ENCODE results near the gene SERPINE2. TPM values are rescaled to one million over a fixed set of nuclear protein-coding genes. Genes with fewer than 3 reads are reported as not detected.

The SERPINE2 gene
- total and polyA plus RNA-seq, 4 experiments from 2014 or later = 0.47 to 2.0 (median 1.3) TPM

DNA sequence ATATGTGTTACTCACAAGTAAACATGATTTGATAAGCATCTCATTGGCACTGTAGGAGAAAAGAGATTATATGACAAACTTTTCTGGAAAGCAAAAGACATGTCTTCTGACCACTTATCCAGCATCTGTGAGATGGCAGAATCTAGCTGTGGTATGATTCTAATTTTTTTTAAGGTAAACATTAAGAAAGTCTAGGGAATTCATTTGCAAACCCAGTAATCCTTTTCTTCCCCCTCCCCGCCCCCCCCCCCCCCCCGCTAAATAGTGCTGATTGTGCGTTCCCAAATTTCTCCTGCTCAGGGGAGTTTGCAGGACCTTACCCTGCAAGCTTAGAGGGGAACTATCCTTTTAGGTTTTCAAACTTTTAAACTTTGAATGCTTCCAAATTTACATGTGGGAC is 69.8 kb downstream of the SERPINE2 start:
- peaks cover 12% of the 10 kb centered on the region for H3K4me1 ChIP-seq (ENCODE audit: insufficient read depth, low read length)
- POLR2A ChIA-PET (ENCODE audit: partially characterized antibody) = interaction anchor here (1.5 kb wide), 1 partner anchor 9 kb away, joined by 7 read pairs; no protein-coding TSS in a partner anchor
- intact Hi-C loops (cut with micrococcal nuclease) = no loop called here
- H3K9me3 Mint-ChIP-seq = no peaks in the 10 kb centered on the region
- H3K27ac ChIP-seq (ENCODE audit: low read depth, low read length) = no peak overlapping the region
- DNase-seq = no peak
- H3K36me3 ChIP-seq (ENCODE audit: insufficient read depth, low read length) = peaks cover 28% of the 10 kb centered on the region
- peaks cover 2 to 8% (median 5%) of the 10 kb centered on the region in 4 donors for H3K4me1 Mint-ChIP-seq
- CTCF ChIA-PET (ENCODE audit: partially characterized antibody) = interaction anchor here (0.5 to 5.7 kb wide), 19 partner anchors 9 to 681 kb away, joined by 3 to 72 read pairs (median 10); partner anchors contain the start of gene MRPL44
- no peak overlapping the region for H3K4me3 Mint-ChIP-seq
- peaks cover 16 to 35% of the 10 kb centered on the region in 2 donors for H3K36me3 Mint-ChIP-seq
- H3K27me3 ChIP-seq (ENCODE audit: insufficient read depth, low read length) = no peaks in the 10 kb centered on the region
- H3K4me3 ChIP-seq (ENCODE audit: low read length in 2 of 2) = no peak overlapping the region
- H3K27ac Mint-ChIP-seq = no peak overlapping the region
- no peaks in the 10 kb centered on the region for H3K9me3 ChIP-seq (ENCODE audit: control insufficient read depth in 1 of 2, low read length in 2 of 2)
- no peaks in the 10 kb centered on the region for H3K27me3 Mint-ChIP-seq

DNA sequence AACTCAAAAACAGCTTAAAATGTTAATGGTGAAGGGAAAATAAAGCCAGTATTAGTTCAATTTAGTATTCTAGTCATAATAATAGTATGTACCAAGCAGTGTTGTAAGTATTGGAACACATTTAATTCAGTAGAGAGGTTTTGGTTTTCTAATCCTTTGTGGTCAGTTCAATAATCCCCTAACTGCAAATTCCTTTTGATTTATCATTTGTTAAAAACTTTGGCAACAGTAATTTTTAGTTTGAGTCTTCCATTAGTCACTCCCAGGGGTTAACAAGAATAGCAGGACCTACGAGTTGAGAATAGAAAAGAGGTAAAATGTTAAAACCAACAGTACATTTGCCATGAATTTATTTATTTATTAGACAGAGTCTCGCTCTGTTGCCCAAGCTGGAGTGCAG is 71.1 kb downstream of the SERPINE2 start:
- intact Hi-C loops (cut with micrococcal nuclease) = no loop called here
- Mint-ChIP-seq H3K9me3 (no peaks in the 10 kb centered on the region), H3K4me3 (no peak overlapping the region), H3K27ac (no peak overlapping the region), H3K27me3 (no peaks in the 10 kb centered on the region), H3K36me3 (peaks cover 20 to 40% of the 10 kb centered on the region in 2 donors), H3K4me1 (peaks cover 7 to 14% (median 10%) of the 10 kb centered on the region in 4 donors)
- DNase-seq = no peak
- Histone ChIP-seq H3K27me3 (ENCODE audit: insufficient read depth, low read length) (no peaks in the 10 kb centered on the region), H3K27ac (ENCODE audit: low read depth, low read length) (no peak overlapping the region), H3K36me3 (ENCODE audit: insufficient read depth, low read length) (peaks cover 33% of the 10 kb centered on the region), H3K4me3 (ENCODE audit: low read length in 2 of 2) (no peak overlapping the region), H3K9me3 (ENCODE audit: control insufficient read depth in 1 of 2, low read length in 2 of 2) (no peaks in the 10 kb centered on the region), H3K4me1 (ENCODE audit: insufficient read depth, low read length) (peaks cover 21% of the 10 kb centered on the region)
- CTCF ChIA-PET (ENCODE audit: partially characterized antibody) = interaction anchor here (0.6 to 5.7 kb wide), 4 partner anchors 10 to 315 kb away, joined by 3 to 72 read pairs (median 48); partner anchors contain the start of gene MRPL44
- POLR2A ChIA-PET (ENCODE audit: partially characterized antibody) = interaction anchor here (1.1 kb wide), 1 partner anchor 10 kb away, joined by 3 read pairs; the partner anchor contains the start of gene MRPL44

DNA sequence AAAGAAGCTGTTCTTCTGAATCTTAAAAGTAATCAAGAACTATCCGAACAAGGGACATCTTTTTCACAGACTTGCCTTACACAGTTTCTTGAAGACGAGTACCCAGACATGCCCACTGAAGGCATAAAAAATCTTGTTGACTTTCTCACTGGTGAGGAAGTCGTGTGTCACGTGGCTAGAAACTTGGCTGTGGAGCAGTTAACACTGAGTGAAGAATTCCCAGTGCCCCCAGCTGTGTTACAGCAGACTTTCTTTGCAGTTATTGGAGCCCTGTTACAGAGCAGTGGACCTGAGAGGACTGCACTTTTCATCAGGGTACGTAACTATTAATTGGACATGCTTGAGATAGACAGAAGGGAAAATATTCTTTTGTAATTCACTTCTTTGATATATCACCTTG is 79.4 kb downstream of the SERPINE2 start:
- peaks cover 49 to 71% (median 62%) of the 10 kb centered on the region in 4 donors for H3K4me1 Mint-ChIP-seq

GRCh38 chr2:223957092-223957851 is 81.8 kb downstream of the SERPINE2 start, which contains the start of gene MRPL44:
Gene MRPL44 (plus strand): TSS chr2:223957463. CDS start chr2:223957473, 10 bp downstream.
- H3K27ac ChIP-seq (ENCODE audit: low read depth, low read length) = peak within 1 kb of the TSS; percentile 80
- peak within 1 kb of the TSS; percentile 79 to 85 for H3K4me3 ChIP-seq (ENCODE audit: low read length in 2 of 2)
- no peaks in the 10 kb centered on the region for H3K36me3 ChIP-seq (ENCODE audit: insufficient read depth, low read length)
- H3K9me3 ChIP-seq (ENCODE audit: control insufficient read depth in 1 of 2, low read length in 2 of 2) = no peaks in the 10 kb centered on the region
- intact Hi-C loops (cut with micrococcal nuclease) = loop anchor here (1.0 to 5.0 kb wide), 4 partner anchors 12 to 628 kb away; partner anchors contain the start of genes AP1S3, CUL3 and WDFY1
- peaks cover 53% of the 10 kb centered on the region for H3K4me1 ChIP-seq (ENCODE audit: insufficient read depth, low read length)
- peaks cover 43 to 75% (median 54%) of the 10 kb centered on the region in 4 donors for H3K4me1 Mint-ChIP-seq
- peak within 1 kb of the TSS; percentile 91 to 98 (median 96) for H3K4me3 Mint-ChIP-seq
- no peaks in the 10 kb centered on the region for H3K27me3 Mint-ChIP-seq
- no peaks in the 10 kb centered on the region for H3K27me3 ChIP-seq (ENCODE audit: insufficient read depth, low read length)
- CTCF ChIA-PET (ENCODE audit: partially characterized antibody) = interaction anchor here (0.5 to 2.1 kb wide), 5 partner anchors 12 to 36 kb away, joined by 3 to 24 read pairs (median 4); partner anchors contain the start of gene WDFY1
- peak within 1 kb of the TSS; percentile 93 to 98 (median 96) for H3K27ac Mint-ChIP-seq
- H3K9me3 Mint-ChIP-seq = peaks cover 0 to 2% (median 0%) of the 10 kb centered on the region in 8 donors
- peak; percentile 93 to 96 (median 95) for DNase-seq
- POLR2A ChIA-PET (ENCODE audit: partially characterized antibody) = interaction anchor here (0.7 to 4.8 kb wide), 7 partner anchors 10 to 118 kb away, joined by 3 to 55 read pairs (median 5); partner anchors contain the start of gene WDFY1
- peaks cover 15 to 41% of the 10 kb centered on the region in 2 donors for H3K36me3 Mint-ChIP-seq

More for the DNA sequence above, 79.4 kb downstream of the SERPINE2 start:
- no peak overlapping the region for H3K4me3 ChIP-seq (ENCODE audit: low read length in 2 of 2)
- no peaks in the 10 kb centered on the region for H3K27me3 ChIP-seq (ENCODE audit: insufficient read depth, low read length)
- intact Hi-C loops (cut with micrococcal nuclease) = loop anchor here (5.0 kb wide), 2 partner anchors 68 to 122 kb away; partner anchors contain the start of gene AP1S3
- no peaks in the 10 kb centered on the region for H3K27me3 Mint-ChIP-seq
- DNase-seq = no peak
- POLR2A ChIA-PET (ENCODE audit: partially characterized antibody) = interaction anchor here (2.0 kb wide), 1 partner anchor 10 kb away, joined by 7 read pairs; no protein-coding TSS in a partner anchor
- H3K36me3 ChIP-seq (ENCODE audit: insufficient read depth, low read length) = peaks cover 7% of the 10 kb centered on the region
- no peak overlapping the region for H3K27ac ChIP-seq (ENCODE audit: low read depth, low read length)
- H3K9me3 ChIP-seq (ENCODE audit: control insufficient read depth in 1 of 2, low read length in 2 of 2) = no peaks in the 10 kb centered on the region
- peaks cover 0 to 2% (median 0%) of the 10 kb centered on the region in 8 donors for H3K9me3 Mint-ChIP-seq
- H3K4me3 Mint-ChIP-seq = peak overlapping the region; percentile 46 to 97 (median 70)
- peak overlapping the region in 4 of 7 donors; percentile 12 to 70 (median 67) for H3K27ac Mint-ChIP-seq
- H3K36me3 Mint-ChIP-seq = peaks cover 25 to 51% of the 10 kb centered on the region in 2 donors
- H3K4me1 ChIP-seq (ENCODE audit: insufficient read depth, low read length) = peaks cover 66% of the 10 kb centered on the region
- CTCF ChIA-PET (ENCODE audit: partially characterized antibody) = interaction anchor here (3.6 kb wide), 1 partner anchor 11 kb away, joined by 53 read pairs; no protein-coding TSS in a partner anchor

GRCh38 chr2:223956300-223956699 is 82.8 kb downstream of the SERPINE2 start:
- intact Hi-C loops (cut with micrococcal nuclease) = loop anchor here (5.0 kb wide), 2 partner anchors 71 to 119 kb away; partner anchors contain the start of gene AP1S3
- H3K27ac ChIP-seq (ENCODE audit: low read depth, low read length) = no peak overlapping the region
- H3K27me3 Mint-ChIP-seq = no peaks in the 10 kb centered on the region
- peaks cover 0 to 2% (median 0%) of the 10 kb centered on the region in 8 donors for H3K9me3 Mint-ChIP-seq
- H3K27me3 ChIP-seq (ENCODE audit: insufficient read depth, low read length) = no peaks in the 10 kb centered on the region
- peaks cover 34 to 71% (median 47%) of the 10 kb centered on the region in 4 donors for H3K4me1 Mint-ChIP-seq
- no peaks in the 10 kb centered on the region for H3K36me3 ChIP-seq (ENCODE audit: insufficient read depth, low read length)
- CTCF ChIA-PET (ENCODE audit: partially characterized antibody) = interaction anchor here (1.2 to 2.1 kb wide), 2 partner anchors 11 to 18 kb away, joined by 3 to 7 read pairs; partner anchors contain the start of gene WDFY1
- no peak for DNase-seq
- no peaks in the 10 kb centered on the region for H3K9me3 ChIP-seq (ENCODE audit: control insufficient read depth in 1 of 2, low read length in 2 of 2)
- POLR2A ChIA-PET (ENCODE audit: partially characterized antibody) = interaction anchor here (1.7 to 4.8 kb wide), 3 partner anchors 11 to 74 kb away, joined by 5 to 55 read pairs (median 14); partner anchors contain the start of gene WDFY1
- peak overlapping the region; percentile 5 to 98 (median 70) for H3K27ac Mint-ChIP-seq
- peaks cover 12 to 32% of the 10 kb centered on the region in 2 donors for H3K36me3 Mint-ChIP-seq
- peaks cover 46% of the 10 kb centered on the region for H3K4me1 ChIP-seq (ENCODE audit: insufficient read depth, low read length)
- H3K4me3 Mint-ChIP-seq = peak overlapping the region; percentile 34 to 81 (median 69)
- no peak overlapping the region for H3K4me3 ChIP-seq (ENCODE audit: low read length in 2 of 2)

GRCh38 chr2:223954401-223954800 is 84.7 kb downstream of the SERPINE2 start:
- no peak overlapping the region for H3K4me3 Mint-ChIP-seq
- peaks cover 26 to 65% (median 39%) of the 10 kb centered on the region in 4 donors for H3K4me1 Mint-ChIP-seq
- peaks cover 46% of the 10 kb centered on the region for H3K4me1 ChIP-seq (ENCODE audit: insufficient read depth, low read length)

More at GRCh38 chr2:223954401-223954800, 84.7 kb downstream of the SERPINE2 start:
- Histone ChIP-seq H3K27me3 (ENCODE audit: insufficient read depth, low read length) (no peaks in the 10 kb centered on the region), H3K27ac (ENCODE audit: low read depth, low read length) (no peak overlapping the region), H3K4me3 (ENCODE audit: low read length in 2 of 2) (no peak overlapping the region), H3K36me3 (ENCODE audit: insufficient read depth, low read length) (no peaks in the 10 kb centered on the region), H3K9me3 (ENCODE audit: control insufficient read depth in 1 of 2, low read length in 2 of 2) (no peaks in the 10 kb centered on the region)
- intact Hi-C loops (cut with micrococcal nuclease) = no loop called here
- CTCF ChIA-PET (ENCODE audit: partially characterized antibody) = interaction anchor here (1.3 kb wide), 1 partner anchor 16 kb away, joined by 6 read pairs; no protein-coding TSS in a partner anchor
- Mint-ChIP-seq H3K27me3 (no peaks in the 10 kb centered on the region), H3K9me3 (peaks cover 0 to 2% (median 0%) of the 10 kb centered on the region in 8 donors), H3K36me3 (peaks cover 0 to 13% of the 10 kb centered on the region in 2 donors), H3K27ac (no peak overlapping the region)
- POLR2A ChIA-PET (ENCODE audit: partially characterized antibody) = interaction anchor here (4.8 kb wide), 1 partner anchor 9 kb away, joined by 55 read pairs; the partner anchor contains the start of gene WDFY1
- no peak for DNase-seq
